NCI-H345 treated with DMSO at 0.1 percent for 48 hours (cell line): Measurements from ENCODE around the gene AUTS2.

Experiments used
- DNase-seq: peaks from one replicate; lab custom pipeline; 2025; ENCODE audit not compliant: unreplicated experiment; lab: John Stamatoyannopoulos, UW

AUTS2 gene

DNA sequence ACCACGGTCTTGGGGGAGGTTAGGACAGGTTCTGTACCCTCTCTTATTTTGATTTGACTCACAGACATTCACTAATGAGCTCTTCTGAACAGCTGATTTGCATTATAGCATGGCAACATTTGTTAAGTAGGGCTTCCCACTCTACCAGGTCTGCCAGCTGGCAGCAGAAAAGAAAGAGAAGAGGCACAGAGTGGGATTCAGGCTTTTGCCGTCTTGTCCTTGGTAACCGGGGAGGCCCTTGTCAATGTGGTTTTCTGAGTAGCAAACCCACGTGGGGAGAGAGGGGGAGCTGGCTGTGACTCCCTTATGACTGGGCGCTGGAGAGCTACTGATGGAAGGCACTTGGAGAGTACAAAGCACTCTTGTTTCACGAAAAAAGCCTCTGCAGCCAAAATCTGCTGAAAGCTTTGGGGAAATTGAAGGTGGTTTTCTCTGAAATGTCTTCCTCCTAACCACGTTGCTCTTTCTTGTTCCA, 1178.4 kb downstream of the AUTS2 start:
- DNase-seq, result no peak

DNA sequence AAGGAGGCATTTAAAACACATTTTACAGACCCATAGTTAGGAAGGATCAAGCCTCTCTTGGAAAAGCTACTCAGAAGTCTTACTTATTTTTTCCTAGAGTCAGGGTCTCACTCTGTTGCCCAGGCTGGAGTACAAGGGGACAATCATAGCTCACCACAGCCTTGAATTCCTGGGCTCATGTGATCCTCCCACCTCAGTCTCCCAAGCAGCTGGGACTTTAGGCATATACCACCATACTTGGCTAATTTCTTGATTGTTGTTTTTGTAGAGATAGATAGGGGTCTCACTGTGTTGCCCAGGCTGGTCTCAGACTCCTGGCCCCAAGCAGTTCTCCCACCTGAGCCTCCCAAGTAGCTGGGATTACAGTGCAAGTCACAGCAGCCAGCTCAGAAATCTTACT, 1179.0 kb downstream of the AUTS2 start:
- DNase-seq, result no peak

DNA sequence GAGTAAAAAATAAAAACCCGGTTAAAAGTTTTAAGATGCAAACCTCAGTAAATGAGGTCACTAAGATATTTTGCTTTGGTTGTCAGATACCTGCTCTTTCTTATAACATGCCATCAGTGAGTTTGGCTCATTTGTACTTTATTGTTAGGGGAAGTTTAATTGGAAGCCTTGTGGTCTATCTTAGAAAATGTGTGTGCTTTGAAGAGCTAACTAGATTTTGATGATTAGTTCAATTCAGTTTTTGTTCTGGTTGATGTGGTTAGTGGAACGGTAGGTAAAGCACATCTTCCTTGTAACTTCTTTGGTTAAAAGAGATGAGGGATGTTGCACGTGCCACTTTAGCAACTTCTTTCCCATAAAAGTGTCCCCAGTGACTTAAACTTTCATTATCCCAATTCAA, 1180.3 kb downstream of the AUTS2 start:
- no peak for DNase-seq

DNA sequence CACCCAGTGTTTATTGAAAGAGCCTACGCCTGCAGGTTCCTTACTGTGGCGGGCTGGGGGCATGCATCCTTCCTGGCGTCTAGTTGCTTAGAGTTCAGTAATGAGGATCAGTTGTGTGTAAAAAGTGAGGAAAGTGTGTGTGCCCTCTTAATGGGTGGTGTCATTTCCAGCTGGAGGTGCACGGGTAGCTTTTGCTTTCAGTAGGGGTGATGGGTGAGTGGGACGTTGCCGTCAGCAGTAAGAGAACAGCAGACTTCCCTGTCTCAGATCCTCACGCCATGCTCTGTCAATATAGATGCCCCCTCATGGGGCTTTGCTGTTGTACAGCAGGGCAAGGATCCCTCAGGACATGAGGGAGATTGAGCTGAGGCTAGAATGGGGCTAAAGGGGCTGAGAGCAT, 1181.0 kb downstream of the AUTS2 start:
- DNase-seq, result no peak

DNA sequence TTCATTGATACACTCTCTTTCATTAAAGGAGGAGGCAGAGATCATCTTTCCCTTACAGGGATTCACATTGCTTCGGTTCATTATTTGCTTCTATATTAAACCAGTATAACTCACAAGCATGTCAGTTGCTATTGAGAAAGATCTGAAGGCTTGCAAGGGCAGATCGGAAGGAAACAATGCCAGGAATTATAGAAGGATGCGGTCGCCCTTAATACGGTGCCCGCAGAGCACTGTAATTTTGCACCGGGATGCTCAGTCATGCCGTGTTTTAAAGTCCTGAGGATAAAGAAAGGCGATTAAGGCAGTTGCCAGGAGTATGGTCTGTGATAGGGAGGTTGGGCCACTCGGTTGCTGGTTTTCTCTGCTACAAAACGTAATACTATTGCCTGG, 1183.6 kb downstream of the AUTS2 start:
- DNase-seq, result no peak

DNA sequence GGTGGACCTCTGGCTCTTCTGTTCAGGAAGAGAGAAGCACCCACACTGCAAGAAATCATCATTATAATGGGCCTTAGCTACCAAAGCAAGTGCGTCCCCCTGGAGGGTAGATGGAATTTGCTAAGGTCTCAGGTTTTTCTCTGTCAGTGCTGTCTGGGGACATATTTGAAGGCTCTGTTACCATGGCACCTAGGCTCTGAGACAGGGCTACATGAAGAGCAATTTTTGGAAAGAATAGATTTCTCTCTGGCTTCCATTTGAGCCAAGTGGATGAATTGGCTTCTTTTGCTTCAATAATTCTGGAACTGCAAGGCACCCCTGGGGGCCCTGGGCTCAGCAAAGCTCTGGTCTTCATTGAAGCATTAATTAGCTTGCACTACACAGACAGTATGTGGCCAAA, 1184.5 kb downstream of the AUTS2 start:
- DNase-seq, result no peak

DNA sequence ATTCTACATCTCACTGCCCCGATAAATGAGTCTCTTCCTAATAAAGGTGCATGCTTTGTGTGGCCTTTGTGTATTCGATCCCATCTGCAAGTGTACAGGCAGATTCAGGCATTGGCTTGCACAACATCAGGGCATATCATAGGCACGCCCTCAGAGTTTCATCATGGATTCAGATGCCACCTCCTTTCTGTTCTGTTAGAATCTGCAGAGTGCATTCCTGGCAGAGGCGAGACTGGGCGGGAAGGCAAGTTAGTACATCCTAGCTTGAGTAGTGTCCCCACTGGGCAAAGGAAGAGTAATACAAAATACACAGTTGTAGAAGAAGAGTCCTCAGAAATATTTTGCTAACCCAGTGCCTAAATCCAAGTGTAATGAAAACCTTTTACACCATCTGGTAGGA, 1187.2 kb downstream of the AUTS2 start:
- no peak for DNase-seq

DNA sequence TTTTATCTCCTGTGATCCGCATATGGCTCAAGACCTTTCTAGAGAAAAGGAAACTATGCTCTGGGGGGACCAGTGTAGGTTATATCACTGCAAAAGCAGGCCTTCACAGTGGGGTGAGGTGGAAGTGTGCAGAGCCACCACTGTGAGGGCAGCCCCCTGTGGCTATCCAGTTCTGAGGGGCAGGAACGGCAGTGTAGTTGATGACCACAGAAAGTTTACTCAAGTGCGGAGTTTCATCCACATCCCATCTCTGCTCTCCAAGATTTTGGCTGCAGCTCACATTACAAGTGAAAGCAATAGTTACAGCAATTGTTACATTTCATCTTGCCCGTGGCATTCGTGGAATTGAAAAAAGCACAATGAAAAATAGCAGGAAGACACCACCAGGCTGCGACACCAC, 1187.8 kb downstream of the AUTS2 start:
- no peak for DNase-seq

DNA sequence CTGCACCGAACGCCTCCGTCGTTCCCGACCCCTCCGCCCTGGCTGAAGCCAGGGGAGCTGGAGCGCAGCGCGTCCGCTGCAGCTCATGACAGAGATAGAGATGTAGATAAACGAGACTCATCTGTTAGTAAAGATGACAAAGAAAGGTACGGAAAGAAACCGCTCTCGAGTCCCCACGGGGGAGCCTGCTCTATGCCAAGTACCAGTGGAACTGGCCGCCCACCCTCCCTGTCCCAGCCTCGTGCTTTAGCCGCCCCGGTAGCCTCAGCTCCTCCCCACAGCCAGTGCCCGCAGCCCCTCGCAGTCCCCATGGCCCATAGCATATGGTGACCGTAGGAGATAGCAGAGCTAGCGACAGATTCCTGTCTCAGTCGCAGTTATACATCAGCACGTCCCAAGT, 1189.0 kb downstream of the AUTS2 start:
- DNase-seq, result no peak

DNA sequence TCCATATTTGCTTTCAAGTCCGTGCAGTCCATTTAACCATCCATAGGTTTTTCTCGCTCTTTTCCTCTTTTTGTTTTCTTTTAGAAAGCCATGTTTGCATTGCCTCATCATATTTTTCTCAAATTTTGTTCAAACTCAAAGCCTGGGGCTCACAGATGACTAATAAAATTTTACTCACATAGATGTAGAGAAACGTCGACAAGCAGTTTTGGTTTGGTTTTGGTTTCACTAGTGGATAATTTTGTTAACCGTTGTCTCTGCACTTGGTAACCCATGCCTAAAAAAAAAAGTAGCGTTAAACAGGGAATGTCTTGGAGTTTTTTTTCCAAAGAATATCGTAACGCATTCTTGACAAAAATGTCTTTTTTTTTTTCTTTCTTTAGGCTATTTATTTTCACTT, 1189.5 kb downstream of the AUTS2 start:
- no peak for DNase-seq

DNA sequence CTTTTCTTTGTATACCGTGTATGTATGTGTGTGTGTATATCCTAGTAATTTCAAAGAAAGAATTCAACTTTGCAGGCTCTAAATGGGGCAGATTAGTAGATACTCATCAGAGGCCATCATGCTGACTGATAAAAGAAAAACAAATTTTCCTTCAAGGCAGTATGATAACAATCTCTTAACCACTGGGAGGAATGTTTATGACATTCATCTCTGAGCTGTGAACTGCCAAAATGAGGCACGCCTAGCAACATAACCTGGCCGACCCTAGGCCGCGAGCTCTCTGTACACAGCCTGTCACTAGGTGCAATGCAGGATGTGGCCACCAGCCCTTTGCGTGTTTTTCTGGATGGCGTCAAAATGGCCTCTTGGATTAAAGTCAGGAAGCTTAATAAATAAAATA, 1190.0 kb downstream of the AUTS2 start:
- no peak for DNase-seq

DNA sequence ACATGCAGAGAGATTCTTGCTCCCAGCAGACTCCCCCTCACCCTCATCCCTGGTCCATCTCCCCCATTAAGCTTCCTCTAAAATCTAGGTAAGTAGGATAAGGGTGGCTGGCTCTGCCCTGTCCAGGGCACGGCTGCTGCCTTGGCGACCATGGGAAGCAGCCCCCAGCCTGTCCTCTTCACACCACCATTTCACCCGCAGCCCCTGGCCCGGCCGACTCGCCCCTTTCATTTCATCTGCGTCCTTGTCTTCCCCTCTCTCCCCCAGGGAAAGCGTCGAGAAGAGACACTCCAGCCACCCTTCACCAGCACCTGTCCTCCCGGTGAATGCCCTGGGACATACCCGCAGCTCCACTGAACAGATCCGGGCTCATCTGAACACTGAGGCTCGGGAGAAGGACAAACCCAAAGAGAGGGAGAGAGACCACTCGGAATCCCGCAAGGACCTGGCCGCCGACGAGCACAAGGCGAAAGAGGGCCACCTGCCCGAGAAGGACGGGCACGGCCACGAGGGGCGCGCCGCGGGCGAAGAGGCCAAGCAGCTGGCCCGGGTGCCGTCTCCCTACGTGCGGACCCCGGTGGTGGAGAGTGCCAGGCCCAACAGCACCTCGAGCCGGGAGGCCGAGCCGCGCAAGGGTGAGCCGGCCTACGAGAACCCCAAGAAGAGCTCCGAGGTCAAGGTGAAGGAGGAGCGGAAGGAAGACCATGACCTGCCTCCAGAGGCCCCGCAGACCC, 1191.4 kb downstream of the AUTS2 start:
- no peak for DNase-seq

DNA sequence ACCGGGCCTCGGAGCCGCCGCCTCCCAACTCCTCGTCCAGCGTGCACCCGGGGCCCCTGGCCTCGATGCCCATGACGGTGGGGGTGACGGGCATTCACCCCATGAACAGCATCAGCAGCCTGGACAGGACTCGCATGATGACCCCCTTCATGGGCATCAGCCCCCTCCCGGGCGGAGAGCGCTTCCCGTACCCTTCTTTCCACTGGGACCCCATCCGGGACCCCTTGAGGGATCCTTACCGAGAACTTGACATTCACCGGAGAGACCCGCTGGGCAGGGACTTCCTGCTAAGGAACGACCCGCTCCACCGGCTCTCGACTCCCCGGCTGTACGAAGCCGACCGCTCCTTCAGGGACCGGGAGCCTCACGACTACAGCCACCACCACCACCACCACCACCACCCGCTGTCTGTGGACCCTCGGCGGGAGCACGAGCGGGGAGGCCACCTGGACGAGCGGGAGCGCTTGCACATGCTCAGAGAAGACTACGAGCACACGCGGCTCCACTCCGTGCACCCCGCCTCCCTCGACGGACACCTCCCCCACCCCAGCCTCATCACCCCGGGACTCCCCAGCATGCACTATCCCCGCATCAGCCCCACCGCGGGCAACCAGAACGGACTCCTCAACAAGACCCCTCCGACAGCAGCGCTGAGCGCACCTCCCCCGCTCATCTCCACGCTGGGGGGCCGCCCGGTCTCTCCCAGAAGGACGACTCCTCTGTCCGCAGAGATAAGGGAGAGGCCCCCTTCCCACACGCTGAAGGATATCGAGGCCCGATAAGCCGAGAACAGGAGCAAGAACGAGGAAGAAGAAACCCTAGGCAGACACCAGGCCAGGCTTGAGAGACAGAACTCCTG, 1192.2 kb downstream of the AUTS2 start:
- no peak for DNase-seq

DNA sequence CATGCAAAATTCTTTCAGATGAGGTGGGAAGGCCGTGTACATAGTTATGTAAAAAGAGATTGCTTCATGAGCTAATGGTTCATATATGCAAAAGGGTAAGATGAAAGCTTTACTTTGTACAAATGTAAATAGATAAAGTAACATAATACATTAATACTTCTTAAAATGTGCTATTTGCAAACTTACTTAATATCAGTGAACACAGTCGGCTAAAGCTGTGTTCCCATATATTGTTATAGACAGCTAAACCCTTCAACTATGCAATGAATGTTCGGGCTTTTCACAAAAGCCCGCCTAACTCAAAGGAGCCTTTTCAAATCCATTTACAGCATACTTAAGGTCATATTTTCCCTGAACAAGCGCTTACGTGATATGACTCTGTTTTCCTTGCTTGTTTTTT, 1193.1 kb downstream of the AUTS2 start:
- DNase-seq, result no peak

DNA sequence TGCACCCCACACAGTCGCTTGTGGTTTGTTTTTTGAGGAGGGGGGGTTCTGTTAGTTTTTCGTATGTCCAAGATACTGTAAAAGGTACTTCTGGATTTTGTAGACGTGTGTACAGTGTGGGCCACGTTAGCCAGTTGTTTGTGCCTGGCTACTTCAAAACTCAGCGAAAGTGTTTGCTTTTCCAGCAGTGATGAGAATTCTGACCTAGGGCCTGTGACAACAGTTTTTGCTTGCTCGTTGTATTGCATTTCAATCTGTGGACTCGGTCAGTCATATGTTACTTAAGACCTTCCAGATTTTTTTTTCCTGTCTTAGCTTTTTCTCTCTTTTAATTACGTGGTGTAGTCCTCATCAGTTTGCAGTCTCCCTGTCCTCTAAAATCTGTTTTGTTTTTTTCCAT, 1194.8 kb downstream of the AUTS2 start:
- DNase-seq, result no peak

DNA sequence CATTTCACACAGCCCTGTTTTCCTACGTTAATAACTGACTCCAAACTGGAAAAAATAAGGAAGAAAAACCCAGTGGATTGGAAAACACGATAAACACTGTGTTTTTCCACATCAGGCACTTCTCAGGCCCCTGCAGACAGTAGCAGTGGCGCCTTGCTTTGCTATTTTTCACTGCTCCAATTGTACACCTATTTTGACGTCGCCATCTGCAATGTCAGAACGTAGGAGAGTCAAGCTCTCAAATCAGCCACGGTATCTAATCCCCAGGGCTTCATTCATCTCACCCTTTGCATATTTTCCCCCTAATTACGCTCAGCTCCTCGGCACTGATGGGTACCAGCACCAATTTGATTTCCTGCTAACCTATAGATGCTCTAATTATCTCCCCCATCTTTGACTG, 1195.5 kb downstream of the AUTS2 start:
- no peak for DNase-seq

DNA sequence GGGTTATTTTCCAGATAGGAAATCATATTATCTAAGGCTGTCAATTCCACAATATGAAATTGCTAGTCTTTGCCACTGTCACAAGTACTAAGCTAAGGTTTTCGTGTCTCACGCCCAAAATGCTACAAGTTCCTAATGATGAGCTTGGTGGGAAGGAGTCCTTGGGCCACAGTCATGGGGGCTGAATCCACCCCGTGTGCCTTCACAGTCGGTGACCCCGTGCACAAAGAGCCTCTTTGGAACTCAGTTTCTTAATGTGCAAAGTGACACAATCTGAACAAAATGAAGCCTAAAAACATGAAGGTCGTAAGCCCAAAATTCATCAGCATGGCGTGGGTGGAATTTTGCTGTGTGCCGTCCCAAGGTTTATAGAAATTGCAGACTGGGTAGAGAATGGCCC, 1196.7 kb downstream of the AUTS2 start:
- DNase-seq, result no peak

DNA sequence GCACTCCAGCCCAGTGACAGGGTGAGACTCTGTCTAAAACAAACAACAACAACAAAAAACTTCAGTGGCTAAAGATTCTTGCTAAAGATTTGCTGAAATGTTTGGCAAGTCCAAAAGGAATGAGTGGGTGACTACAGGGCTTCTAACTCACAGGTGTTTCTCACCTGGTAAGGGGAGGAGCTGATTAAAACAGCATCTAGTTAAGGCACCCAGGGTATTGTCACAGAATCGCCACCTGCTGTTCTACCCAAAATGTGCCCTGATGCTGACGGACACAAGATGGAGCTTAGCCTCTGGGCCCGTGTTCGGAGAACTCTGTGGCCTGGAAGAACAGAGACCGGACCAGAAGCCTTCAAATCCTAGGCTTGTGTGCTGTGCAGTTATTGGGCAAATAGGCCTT, 1197.7 kb downstream of the AUTS2 start:
- no peak for DNase-seq

DNA sequence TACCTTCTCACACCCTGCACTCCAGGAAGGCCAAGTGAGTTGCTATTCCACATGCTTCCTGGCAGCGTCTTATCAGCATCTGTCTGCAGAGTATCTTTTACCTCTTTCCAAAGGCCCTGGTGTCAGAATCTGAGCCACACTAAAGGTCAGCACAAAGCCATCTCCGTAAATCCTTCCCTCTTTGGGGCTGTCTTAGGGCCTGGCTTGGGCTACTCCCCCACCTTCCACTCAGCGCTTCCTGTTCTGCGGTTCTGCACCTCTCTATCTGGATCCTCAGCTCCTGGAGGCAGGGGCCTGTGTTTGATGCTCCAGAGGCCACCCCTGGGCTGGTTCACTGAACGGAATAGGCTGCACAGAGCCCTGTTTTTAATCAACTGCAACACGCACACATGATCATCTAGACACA, 1198.8 kb downstream of the AUTS2 start:
- DNase-seq, result no peak

DNA sequence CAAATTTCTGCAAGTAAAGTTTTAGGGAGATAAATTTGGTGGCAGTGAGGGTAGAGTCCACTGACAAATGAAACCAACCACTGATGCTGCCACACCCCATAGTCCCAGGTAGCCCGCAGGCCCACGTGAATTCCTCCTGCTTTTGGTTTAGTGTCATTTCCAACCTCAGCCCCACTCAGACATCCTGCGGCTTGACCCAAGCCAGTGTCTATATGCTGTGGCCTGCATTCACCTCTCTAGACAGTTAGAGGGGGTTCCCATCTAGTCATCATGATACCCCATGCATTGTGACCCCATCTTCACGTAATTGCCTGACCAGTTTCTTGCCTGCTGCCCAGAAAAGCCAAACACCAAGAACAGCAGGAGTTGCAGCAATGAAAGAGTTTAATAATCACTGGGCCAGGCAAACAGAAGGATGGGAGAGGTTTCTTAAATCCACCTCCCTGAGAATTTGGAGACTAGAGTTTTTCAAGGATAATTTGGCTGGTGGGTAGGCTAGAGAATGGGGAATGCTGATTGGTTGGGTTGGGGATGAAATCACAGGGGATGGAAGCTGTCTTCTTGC, 1201.6 kb downstream of the AUTS2 start:
- no peak for DNase-seq

DNA sequence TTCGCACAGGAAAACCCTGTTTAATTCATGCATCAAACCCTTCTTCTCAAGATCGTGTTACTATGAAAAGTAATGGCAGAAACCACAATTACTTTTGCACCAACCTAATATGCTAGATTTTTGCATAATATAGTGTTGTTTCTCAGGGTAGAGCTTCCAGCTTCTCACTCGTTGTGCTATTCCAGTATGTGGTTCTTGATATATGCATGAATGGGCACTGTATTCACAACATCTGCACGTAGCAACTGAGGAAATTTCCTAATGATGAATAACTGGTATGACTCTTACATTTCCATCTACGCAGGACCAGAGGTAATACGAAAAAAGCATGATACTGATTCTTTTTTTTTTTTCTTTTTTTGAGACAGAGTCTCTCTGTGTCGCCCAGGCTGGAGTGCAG, 1207.1 kb downstream of the AUTS2 start:
- DNase-seq, result no peak

DNA sequence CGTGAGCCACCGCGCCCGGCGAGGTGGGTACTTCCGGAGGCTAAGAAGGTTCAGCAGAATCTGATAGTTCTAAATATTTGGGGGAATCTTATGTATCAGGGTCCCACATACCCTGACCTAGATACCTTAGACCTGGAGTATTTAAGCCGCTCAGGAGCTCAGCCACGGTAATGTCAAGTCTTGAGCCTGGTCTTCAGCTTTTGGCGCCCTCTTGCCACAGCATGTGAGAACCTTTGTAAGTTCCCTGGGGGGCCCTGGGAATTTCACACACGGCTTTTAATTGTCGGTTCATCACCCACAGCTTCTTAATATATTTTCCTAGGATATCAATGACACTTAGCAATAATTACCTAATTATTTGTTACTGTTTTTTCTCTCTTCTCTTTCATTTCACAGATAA, 1209.4 kb downstream of the AUTS2 start:
- DNase-seq, result no peak
